ENCODE results near the gene CCDC78.
A peak's percentile ranks its signal among the peaks of the same experiment; 100 is the strongest.
"Not testable (repeated sequence)": the region's sequence is repeated elsewhere in the genome, so short reads cannot be mapped to it uniquely, and the experiment has no call there.

The CCDC78 gene

GRCh38 chr16:691242-691641 lies 35.0 kb downstream of the CCDC78 start:
- DNase-seq = not testable (repeated sequence)

GRCh38 chr16:689175-689897 lies 36.9 kb downstream of the CCDC78 start:
- no peak for DNase-seq

- DNase-seq = no peak
These were observed 38.7 kb downstream of the CCDC78 start for GRCh38 chr16:687499-687898.

- no peak for DNase-seq
These were observed 39.6 kb downstream of the CCDC78 start for GRCh38 chr16:686459-687260.

GRCh38 chr16:685967-686366 lies 40.3 kb downstream of the CCDC78 start:
- DNase-seq = peak in 1 of 2 experiments; percentile 20

- DNase-seq = no peak
These were observed 41.1 kb downstream of the CCDC78 start for GRCh38 chr16:684961-685696.

- DNase-seq = peak; percentile 70 to 80
These were observed 42.0 kb downstream of the CCDC78 start, which contains the start of gene JMJD8 for GRCh38 chr16:684071-684794. Gene JMJD8, minus strand, starts transcription at chr16:684334. Its CDS starts 15 bp downstream, at chr16:684319.

GRCh38 chr16:683396-684070 lies 42.7 kb downstream of the CCDC78 start:
- no peak for DNase-seq

- DNase-seq = no peak
These were observed 43.5 kb downstream of the CCDC78 start for GRCh38 chr16:682493-683395.

- DNase-seq = peak in 1 of 2 experiments; percentile 5
These were observed 44.4 kb downstream of the CCDC78 start for GRCh38 chr16:681746-682427.

- DNase-seq = peak in 1 of 2 experiments; percentile 18
These were observed 45.1 kb downstream of the CCDC78 start for GRCh38 chr16:680967-681745.

- DNase-seq = no peak
These were observed 45.7 kb downstream of the CCDC78 start for GRCh38 chr16:680625-680945.

GRCh38 chr16:679814-680624 lies 46.2 kb downstream of the CCDC78 start, which contains the start of gene STUB1:
Gene STUB1, plus strand, starts transcription at chr16:680410. Its CDS starts 116 bp downstream, at chr16:680526.
- DNase-seq = peak in 1 of 2 experiments; percentile 77

GRCh38 chr16:678858-679813 lies 47.1 kb downstream of the CCDC78 start:
- DNase-seq = peak in 1 of 2 experiments; percentile 42

GRCh38 chr16:678209-678857 lies 47.9 kb downstream of the CCDC78 start:
- DNase-seq = no peak

GRCh38 chr16:677316-678190 lies 48.7 kb downstream of the CCDC78 start:
- no peak for DNase-seq

All from SW 1271 (cell line).